Esophagus squamous epithelium (tissue), 4 donors: ENCODE results near the gene GSK3B.

ENCODE experiments used
- CTCF ChIP-seq, 6 experiments: fragments of 450-650 bp in 4 of 6; fragments of 200-600 bp in 2 of 6; sonication (generic) in 2 of 6; IDR thresholded peaks; one replicate each; pipeline ENCODE4 v1.5.1; 2016 to 2019; ENCODE audit warnings: antibody characterized with exemption in 6 of 6, mild to moderate bottlenecking in 4 of 6, moderate library complexity in 4 of 6
- POLR2A ChIP-seq, 4 donors: fragments of 450-650 bp; IDR thresholded peaks; one replicate each; pipeline ENCODE4 v1.6.1; 2017; ENCODE audit warnings: antibody characterized with exemption in 4 of 4, mild to moderate bottlenecking in 4 of 4, moderate library complexity in 3 of 4

- TF ChIP-seq POLR2A (IDR thresholded peaks at IDR 0.05) (no peak), CTCF (IDR thresholded peaks at IDR 0.05) (no peak)
These were observed 49.4 kb upstream of the GSK3B start for GRCh38 chr3:120143676-120144075.
